HG03571 (cell line): ENCODE measurements around the gene BAHCC1.

ENCODE experiments used
- ATAC-seq: cut with Tn5 transposase; IDR thresholded peaks from one replicate; pipeline ENCODE4 v1.9.1; 2021; ENCODE audit not compliant: unreplicated experiment

Gene BAHCC1

DNA sequence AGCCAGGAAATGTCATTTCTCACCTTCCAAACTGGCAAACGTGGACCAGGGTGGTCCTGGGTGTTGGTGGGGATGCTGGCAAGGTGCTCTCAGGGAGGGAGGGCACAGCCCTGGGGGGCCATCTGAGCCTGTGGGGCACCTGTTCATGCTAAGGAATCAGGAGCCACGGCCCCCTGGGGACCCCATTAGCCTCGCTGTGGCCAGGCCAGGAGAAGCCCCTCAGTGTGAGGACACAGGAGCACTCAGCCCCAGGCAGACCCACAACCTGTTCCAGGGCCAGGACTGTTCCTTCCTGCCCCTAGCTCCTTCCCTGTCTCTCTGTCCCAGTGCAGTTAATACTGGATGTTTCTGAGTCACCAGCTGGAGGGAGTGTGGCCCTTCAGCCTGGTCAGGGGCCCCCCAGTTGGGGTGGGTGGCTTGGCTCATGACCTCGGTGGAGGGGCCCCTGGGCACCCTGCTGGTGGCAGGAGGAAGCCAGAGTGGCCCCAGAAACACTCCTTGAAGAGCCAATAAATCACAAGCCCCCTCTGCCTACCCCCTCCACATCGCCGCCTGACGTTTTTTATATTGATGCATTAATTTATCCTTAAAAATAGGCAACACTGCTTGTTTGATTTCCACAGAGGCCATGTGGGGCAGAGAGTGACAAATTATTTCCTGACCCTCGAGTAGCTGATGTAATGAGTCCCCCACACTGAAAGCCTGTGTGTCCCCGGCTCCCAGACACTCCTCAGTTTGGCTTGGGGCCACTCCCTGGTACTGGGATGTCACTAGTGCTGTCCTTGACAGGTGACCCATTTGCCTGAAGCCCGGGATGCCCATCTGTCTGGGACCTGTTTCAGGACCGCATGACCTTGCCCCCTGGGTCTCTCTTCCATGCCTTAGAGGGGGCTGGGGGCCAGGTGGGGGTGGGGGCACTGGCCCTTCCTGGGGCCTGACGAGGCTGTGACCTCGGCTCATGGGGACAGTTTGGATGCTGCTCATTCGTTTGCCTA lies 95.0 kb downstream of the BAHCC1 start:
- no peak for ATAC-seq

DNA sequence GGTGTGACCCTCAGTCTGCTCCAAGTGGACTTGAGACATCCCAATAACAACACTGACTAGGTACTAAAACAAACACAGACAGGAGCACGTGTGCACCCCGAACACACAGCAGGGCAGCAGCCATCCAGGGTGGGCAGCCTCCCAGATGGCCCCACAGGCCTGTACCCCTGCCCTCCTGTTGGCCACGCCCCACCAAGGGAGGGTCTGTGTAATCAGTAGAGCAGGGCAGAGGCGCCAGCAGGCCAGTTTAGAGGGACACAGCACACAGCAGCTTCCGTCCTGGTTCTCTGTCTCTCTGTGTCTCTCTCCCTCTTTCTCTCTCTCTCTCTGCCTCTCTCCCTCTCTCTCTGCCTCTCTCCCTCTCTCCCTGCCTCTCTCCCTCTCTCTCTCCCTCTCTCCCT lies 95.9 kb downstream of the BAHCC1 start:
- ATAC-seq = no peak

DNA sequence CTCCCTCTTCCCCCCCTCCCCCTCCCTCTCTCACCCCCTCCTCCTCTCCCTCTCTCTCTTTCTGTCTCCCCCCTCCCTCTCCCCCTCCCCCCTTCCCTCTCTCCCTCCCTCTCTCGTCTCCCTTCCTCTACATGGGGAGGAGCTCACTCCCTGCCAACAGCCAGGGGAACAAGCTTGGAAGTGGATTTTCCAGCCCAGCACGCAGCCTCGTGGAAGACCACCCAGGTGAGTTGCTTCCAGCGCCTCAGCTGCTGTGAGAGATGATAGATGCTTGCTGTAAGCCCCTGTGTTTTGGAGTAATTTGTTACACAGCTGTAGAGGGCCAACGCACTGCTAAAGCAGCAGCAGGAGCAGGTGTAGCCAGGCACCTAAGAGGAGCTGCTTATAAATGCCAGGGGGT lies 96.5 kb downstream of the BAHCC1 start:
- no peak for ATAC-seq

DNA sequence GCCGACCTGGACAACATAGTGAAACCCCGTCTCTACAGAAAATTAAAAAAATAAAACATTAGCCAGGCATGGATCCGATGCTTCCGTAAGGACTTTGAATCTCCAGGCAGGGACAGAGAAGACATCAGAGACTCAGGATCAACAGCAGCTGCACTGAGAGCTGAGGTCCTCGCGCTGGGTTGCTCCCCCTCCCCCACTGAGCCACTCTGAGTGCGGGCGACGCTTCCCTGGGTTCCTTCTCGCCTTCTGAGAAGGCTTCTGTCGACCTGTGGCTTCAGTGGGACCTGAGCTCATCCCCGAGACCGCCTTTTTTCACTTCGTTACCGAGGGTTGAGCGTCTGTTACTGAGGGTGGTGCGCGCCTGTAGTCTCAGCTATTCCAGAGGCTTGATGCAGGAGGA lies 96.9 kb downstream of the BAHCC1 start:
- no peak for ATAC-seq

DNA sequence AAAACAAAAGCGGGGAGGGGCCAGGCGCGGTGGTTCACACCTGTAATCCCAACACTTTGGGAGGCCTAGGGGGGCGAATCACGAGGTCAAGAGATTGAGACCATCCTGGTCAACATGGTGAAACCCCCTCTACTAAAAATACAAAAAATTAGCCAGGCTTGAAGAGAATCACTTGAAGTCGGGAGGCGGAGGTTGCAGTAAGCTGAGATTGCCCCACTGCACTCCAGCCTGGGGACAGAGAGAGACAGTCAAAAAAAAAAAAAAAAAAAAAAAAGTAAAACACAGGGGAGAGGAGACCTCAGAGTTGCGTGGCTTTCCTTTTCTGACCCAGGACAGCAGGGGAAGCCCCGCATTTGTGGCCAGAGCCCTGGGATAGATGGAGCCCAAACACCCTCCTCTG lies 97.4 kb downstream of the BAHCC1 start:
- ATAC-seq = no peak

DNA sequence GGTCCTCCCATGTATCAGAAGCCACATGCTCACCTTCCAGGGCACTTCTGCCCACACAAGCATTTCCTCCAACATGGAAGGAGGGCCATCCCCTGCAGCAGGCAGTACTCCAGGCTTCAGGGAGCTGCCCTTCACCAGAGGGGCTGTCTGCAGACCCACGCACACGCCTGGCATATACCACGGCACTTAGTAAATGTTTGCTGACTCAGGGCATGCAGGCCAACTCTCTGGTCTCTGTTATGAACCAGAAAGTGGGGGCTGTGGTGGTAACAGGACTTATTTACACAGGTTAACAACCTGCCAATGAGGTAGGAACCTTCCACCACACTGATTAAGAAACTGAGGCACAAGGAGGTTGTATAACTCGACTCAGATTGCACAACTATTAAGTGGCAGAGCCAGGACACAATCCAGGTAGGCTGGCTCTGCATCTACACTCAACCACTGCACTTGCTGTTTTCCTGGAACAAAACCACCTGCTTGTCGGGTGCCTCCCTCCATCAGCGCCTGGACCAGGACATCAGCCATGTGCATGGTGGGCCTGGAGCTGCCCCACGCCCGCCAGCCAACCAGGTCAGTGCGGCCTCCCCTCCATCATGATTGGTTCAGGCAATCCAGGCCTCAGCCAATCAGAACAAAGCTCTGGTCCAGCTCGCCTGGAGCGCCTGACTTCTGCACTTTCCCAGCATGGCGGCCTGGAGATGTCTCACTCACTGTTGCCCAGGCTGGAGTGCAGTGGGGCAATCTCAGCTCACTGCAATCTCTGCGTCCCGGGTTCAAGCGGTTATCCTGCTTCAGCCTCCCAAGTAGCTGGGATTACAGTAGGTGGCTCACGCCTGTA lies 98.2 kb downstream of the BAHCC1 start:
- ATAC-seq = no peak

DNA sequence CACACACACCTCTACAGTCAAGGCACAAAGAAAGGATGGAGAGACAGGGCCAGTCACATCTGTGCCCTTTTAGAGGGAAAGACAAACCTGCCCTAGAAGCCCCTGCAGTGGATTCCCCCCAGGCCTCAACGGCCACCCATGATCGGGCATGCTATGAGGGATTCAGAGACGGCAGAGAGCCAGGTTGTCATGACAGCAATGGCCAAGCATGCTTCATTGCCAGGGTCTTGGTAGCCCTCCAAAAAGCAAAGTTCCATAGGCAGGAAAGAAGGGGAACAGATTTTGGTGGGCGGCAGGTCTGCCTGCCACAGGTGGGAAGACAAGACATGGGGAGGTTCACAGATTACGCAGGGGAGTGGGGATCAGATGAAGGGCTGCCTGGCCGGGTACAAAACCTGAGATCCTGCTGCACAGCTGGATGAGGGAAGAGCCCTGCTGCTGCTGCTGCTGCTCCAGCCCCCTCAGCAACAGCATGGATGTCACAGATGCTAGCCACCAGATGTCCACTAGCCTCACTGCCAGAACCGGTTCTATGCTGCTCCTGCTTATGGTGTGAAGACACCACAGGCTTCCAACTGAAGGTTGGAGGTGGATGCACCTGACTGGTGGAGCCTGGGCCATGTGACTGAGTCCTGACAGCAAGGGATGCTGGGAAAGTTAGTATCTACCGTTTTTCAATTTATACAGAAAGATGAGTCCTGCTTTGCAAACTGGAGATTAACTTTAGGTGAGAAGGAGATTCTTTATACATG lies 99.5 kb downstream of the BAHCC1 start:
- no peak for ATAC-seq

DNA sequence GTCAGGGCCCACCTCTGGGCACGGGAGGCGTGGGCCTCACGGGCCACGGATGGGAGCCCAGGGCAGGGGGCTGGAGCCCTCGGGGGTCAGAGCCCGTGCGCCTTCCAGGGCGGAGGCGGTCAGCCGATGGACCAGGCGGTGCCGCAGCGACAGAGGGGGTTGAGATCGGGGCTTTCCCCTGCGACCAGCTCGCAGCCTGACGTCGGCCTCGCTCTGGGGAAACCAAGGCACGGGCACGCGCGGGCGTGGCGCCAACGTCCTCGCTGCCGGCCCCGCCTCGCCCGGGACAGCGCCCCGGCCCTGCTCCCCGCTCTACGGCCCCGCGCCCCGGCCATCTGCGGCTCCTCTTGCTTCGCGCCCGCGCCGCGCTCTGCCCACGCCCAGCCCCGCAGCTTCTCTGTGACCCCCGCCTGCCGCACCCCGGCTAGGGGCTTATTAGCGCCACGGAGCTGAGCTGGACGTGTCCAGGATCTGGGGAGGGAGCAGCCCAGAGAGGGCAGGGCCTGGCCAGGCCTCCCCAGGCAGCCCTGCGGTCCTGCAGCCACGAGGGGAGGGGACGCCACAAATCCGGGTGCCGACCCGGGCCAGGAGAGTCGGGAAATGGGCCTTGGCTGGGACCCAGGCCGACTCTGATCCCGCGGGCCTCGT lies 103.8 kb downstream of the BAHCC1 start:
- ATAC-seq = no peak

DNA sequence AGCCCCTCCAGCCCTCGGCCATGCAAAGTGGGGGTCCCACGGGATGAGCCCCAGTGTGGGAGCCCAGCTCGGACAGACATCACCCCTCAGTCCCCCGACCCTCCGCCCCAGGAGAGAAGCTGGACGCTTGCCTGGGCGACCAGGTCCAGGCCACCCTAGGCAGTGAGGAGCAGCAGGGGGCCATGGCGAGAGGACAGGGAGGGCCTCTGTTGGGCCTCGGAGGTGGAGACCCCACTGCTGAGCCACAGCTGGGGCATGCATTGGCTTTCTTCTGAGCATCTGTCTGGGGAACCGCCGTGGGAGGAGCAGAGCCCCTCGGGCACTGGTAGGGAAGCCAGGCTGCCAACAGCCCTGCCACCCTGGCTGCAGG lies 104.3 kb downstream of the BAHCC1 start:
- ATAC-seq = no peak

DNA sequence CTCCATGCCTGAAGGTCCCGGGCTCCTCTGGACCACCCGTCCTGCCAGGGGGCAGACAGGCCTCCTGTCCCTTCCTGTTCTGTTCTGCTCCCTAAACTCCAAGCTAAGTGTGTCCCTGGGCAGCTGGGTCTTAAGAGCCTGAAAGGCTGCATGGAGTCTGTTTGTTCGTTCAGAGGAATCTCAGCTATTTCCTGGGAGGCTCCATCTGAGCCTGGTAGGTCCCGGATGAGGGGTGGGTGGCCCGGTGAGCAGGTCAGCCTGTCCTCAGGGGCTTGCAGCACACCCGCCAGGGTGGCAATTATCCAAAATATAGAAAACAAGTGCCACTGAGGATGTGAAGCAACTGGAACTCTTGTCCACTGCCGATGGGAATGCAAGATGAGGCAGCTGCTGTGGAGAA lies 104.8 kb downstream of the BAHCC1 start:
- ATAC-seq = no peak

DNA sequence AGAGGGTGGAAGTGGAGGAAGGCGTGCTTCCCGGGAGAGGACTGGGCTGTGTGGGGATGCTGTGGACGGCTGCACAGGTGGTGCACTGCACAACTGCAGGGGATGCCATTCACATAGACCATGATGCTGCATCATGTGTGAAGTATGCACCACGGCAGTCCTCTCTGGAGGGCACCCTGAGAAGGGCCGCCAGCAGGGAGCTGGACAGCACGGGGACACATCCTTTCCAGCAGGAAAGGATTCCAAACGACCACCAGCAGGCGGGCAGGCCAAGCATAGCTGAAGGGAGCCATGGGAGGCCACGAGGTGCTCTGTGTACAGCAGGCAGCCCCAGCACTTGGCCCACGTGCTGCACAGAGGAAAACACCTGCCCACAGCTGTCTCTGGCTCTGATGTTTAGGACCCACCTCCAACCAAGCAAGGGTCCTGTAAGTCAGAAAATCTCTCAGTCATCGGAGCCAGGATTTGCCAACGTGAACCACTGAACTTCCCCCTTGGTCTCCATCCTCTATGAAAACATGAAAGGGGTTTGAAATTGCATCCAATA lies 107.3 kb downstream of the BAHCC1 start:
- ATAC-seq = no peak

DNA sequence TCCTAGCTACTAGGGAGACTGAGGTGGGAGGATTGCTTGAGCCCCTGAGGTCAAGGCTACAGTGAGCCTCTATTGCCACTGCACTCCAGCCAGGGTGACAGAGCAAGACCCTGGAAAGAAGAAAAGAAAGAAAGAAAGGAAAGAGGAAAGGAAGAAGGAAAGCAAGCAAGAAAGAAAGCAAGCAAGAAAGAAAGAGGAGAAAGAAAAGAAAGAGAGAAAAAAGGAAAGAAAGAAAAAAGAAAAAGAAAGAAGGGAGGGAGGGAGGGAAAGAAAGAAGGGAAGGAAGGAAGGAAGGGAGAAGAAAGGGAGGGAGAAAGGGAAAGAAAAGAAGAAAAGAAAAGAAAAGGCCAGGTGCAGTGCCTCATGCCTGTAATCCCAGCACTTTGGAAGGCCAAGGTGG lies 108.4 kb downstream of the BAHCC1 start:
- no peak for ATAC-seq

DNA sequence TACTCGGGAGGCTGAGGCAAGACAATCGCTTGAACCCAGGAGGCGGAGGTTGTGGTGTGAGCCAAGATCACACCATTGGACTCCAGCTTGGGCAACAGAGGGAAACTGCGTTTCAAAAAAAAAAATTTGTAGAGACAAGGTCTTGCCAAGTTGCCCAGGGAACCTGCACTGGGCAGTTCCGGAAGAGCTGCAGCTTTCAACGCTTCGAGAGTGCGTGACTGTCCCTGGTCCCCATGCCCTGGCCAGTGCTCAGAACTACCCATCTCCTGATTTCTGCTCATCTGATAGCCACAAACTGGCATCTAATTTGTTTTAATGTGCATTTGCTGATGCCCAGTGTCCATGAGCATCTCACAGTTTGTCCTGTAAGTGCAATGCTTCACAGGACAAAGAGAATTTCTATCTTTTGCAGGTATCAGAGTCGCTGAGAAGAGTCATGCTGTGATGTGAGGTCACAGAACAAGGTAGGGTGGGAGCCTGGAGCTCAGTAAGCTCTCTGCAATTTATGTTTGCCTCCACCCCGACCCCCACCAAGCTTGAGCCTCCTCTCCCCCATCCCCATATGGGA lies 113.5 kb downstream of the BAHCC1 start:
- ATAC-seq = no peak

DNA sequence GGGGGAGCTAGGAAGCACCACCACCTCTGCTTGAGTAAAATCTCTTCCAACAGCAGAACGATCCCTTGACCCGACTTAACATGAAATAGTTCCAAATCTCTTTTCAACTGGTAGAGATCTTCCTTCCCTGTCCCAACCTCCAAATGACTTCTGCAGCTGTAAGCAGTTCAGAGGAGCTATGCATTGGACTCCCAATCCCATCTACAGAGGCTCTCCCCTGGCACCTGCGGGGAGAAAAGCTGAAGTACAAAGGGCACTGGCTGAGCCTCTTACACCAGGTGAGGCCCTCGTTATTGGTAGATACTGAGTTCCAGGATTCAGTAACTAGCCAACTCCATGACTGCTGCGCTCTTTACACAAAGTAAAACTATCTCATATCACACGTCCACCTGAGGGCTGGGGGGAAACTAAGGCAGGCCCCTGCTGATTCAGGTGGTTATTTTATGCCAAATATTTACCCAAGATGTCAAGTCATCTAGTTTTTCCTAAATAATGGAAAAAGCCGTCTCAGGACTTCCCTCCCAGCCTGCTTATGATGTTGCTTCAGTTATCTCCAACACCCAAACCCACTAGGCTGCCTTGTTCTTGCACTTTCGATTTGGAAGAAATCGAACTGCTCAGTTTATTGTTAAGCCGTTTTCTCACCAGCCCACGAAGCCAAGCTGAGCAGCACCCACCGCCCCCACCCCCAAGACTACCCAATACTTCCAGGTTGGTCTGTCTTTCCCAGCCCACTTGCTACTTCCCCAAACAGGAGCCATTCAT lies 114.1 kb downstream of the BAHCC1 start:
- no peak for ATAC-seq

DNA sequence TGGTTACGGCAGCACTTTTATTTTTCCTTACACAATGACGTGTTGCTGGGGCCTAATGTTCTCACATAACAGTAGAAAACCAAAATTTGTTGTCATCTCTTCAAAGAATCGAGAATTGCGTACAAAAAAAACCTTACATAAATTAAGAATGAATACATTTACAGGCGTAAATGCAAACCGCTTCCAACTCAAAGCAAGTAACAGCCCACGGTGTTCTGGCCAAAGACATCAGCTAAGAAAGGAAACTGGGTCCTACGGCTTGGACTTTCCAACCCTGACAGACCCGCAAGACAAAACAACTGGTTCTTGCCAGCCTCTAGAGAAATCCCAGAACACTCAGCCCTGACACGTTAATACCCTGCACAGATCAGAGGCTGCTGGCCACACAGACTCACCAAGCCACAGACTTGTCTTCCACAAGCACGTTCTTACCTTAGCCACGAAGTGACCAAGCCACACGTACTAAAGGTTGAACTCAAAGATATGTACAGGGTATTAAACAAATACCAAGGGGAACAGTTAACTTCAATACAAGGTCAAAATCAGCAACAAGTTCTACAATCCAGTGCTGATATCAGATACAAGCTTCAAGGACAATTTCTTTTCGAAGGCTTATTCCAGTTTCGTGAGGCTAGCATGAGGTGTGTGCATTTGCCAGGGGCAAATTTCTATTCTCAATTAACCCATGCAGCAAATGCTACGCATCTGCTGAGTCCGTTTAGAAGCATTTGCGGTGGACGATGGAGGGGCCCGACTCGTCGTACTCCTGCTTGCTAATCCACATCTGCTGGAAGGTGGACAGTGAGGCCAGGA lies 114.9 kb downstream of the BAHCC1 start:
- ATAC-seq = no peak

DNA sequence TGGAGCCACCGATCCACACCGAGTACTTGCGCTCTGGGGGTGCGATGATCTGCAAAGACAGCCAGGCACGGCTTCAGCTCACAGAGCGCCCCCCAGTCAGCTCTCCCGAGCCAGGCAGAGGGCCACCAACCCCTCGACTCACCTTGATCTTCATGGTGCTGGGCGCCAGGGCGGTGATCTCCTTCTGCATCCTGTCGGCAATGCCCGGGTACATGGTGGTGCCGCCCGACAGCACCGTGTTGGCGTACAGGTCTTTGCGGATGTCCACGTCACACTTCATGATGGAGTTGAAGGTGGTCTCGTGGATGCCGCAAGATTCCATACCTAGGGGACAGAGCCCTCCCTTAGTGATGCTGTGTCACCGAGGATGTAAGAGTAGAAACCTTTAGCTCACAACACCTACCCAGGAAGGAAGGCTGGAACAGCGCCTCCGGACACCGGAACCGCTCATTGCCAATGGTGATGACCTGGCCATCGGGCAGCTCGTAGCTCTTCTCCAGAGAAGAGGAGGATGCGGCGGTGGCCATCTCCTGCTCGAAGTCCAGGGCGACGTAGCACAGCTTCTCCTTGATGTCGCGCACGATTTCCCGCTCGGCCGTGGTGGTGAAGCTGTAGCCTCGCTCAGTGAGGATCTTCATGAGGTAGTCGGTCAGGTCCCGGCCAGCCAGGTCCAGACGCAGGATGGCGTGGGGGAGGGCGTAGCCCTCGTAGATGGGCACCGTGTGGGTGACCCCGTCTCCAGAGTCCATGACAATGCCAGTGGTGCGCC lies 115.7 kb downstream of the BAHCC1 start:
- no peak for ATAC-seq

DNA sequence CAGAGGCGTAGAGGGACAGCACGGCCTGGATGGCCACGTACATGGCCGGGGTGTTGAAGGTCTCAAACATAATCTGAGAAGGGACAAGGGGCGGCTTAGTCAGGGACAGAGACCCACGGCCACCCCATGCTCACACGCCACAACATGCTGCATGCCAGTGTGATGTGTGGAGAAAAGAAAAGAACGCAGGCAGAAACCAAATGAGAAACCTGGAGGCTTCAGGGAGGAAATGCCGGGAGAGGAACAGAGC lies 116.2 kb downstream of the BAHCC1 start:
- no peak for ATAC-seq
